H1 (cell line): ENCODE data around the gene AKAP12. TPM values are rescaled to one million over a fixed set of nuclear protein-coding genes. Genes with fewer than 3 reads are reported as not detected.

Experiments used
- CTCF ChIA-PET: fragments of 300-600 bp; sonication (Branson Sonifier 250); formaldehyde crosslinking; loops from one replicate; lab custom pipeline; 2021; ENCODE audit not compliant: partially characterized antibody; lab: Charles Lee
- POLR2A ChIA-PET: fragments of 300-600 bp; sonication (Branson Sonifier 250); formaldehyde crosslinking; loops from one replicate; lab custom pipeline; 2021; ENCODE audit warnings: inconsistent platforms; ENCODE audit not compliant: partially characterized antibody; lab: Charles Lee
- DNase-seq, 2 experiments: peaks; one replicate each; pipeline versions ENCODE4 v3.0.0 to v3.0.0-alpha.2; 2010 to 2022; ENCODE audit warnings: low spot score in 2 of 2, low read depth in 1 of 2, mixed read lengths in 1 of 2
- FAIRE-seq: peaks from 2 replicates; lab custom pipeline; 2011; peaks lifted over from hg19 to GRCh38; lab: Jason Lieb, UNC
- H2AFZ ChIP-seq: 2 replicates; pipeline ENCODE4 v1.8.1; 2012; ENCODE audit warnings: low read length, inconsistent platforms
- H2AK5ac ChIP-seq: 2 replicates; pipeline ENCODE4 v1.6.1; 2013; ENCODE audit warnings: low read depth, low read length
- H2BK120ac ChIP-seq: replicated peaks from 2 replicates; pipeline ENCODE3; 2013; ENCODE audit warnings: low read depth, low read length, inconsistent platforms
- H2BK12ac ChIP-seq: 2 replicates; pipeline ENCODE4 v1.6.1; 2013; ENCODE audit warnings: low read depth, low read length
- H2BK15ac ChIP-seq: 2 replicates; pipeline ENCODE4 v1.6.1; 2013; ENCODE audit warnings: low read length
- H2BK20ac ChIP-seq: 2 replicates; pipeline ENCODE4 v1.6.1; 2013; ENCODE audit warnings: low read length
- H2BK5ac ChIP-seq: 2 replicates; pipeline ENCODE4 v1.6.1; 2013; ENCODE audit warnings: low read depth, low read length
- H3K14ac ChIP-seq: 2 replicates; pipeline ENCODE4 v1.6.1; 2013; ENCODE audit warnings: inconsistent platforms; ENCODE audit not compliant: insufficient read length
- H3K18ac ChIP-seq: 2 replicates; pipeline ENCODE4 v1.6.1; 2013; ENCODE audit warnings: low read length; ENCODE audit errors: extremely low read depth
- H3K23ac ChIP-seq: 2 replicates; pipeline ENCODE4 v1.6.1; 2013; ENCODE audit warnings: inconsistent platforms; ENCODE audit not compliant: insufficient read length
- H3K23me2 ChIP-seq: 2 replicates; pipeline ENCODE4 v1.6.1; 2013; ENCODE audit warnings: low read depth, low read length
- H3K27ac ChIP-seq: 2 replicates; pipeline ENCODE4 v1.6.1; 2011; ENCODE audit warnings: low read depth, low read length, inconsistent platforms
- H3K27me3 ChIP-seq, 4 experiments: replicated peaks in 1 of 4; 1 replicate in 1 of 4; 2 replicates in 3 of 4; pipeline versions ENCODE4 v1.6.1 to v1.8.1; 2011 to 2013; ENCODE audit warnings: low read length in 3 of 4, mild to moderate bottlenecking in 3 of 4, inconsistent platforms in 2 of 4, mixed read lengths in 2 of 4, moderate library complexity in 1 of 4; ENCODE audit not compliant: control insufficient read depth in 3 of 4, insufficient read depth in 3 of 4; ENCODE audit errors: extremely low read depth in 1 of 4
- H3K36me3 ChIP-seq, 4 experiments: 2 replicates each; pipeline versions ENCODE4 v1.6.1 to v1.8.1; 2011 to 2013; ENCODE audit warnings: mild to moderate bottlenecking in 4 of 4, low read length in 3 of 4, moderate library complexity in 2 of 4, control low read depth in 1 of 4, inconsistent platforms in 1 of 4; ENCODE audit not compliant: insufficient read depth in 4 of 4, control insufficient read depth in 2 of 4
- H3K4ac ChIP-seq: replicated peaks from 2 replicates; pipeline ENCODE3; 2013; ENCODE audit warnings: low read length, low read depth, mixed read lengths, inconsistent platforms; ENCODE audit not compliant: insufficient read length
- H3K4me1 ChIP-seq, 4 experiments: replicated peaks in 1 of 4; 1 replicate in 1 of 4; 2 replicates in 3 of 4; pipeline versions ENCODE4 v1.6.1 to v1.8.1; 2011 to 2013; ENCODE audit warnings: low read length in 3 of 4, inconsistent platforms in 2 of 4, mixed read lengths in 1 of 4; ENCODE audit not compliant: insufficient read depth in 4 of 4, control insufficient read depth in 3 of 4
- H3K4me2 ChIP-seq, 2 experiments: 2 replicates each; pipeline versions ENCODE4 v1.6.1 to v1.8.1; 2011 to 2013; ENCODE audit warnings: low read depth in 2 of 2, low read length in 2 of 2, control low read depth in 1 of 2, inconsistent platforms in 1 of 2, mild to moderate bottlenecking in 1 of 2; ENCODE audit not compliant: insufficient read depth in 1 of 2
- H3K4me3 ChIP-seq, 4 experiments: fragments of 200-600, 300-600 bp in 1 of 4; sonication (generic), shearing (Covaris generic), sonication (Bioruptor Twin) in 1 of 4; 2 replicates each; pipeline versions ENCODE4 v1.5.1 to v1.8.1; 2011 to 2016; ENCODE audit warnings: low read length in 4 of 4, low read depth in 3 of 4, control low read depth in 2 of 4, inconsistent platforms in 2 of 4, mild to moderate bottlenecking in 2 of 4, mixed read lengths in 1 of 4, moderate library complexity in 1 of 4; ENCODE audit not compliant: insufficient read depth in 2 of 4; ENCODE audit errors: extremely low read depth in 1 of 4
- H3K56ac ChIP-seq: replicated peaks from 2 replicates; pipeline ENCODE3; 2013; ENCODE audit warnings: low read depth, mild to moderate bottlenecking, mixed read lengths, low read length, inconsistent platforms; ENCODE audit not compliant: insufficient read length
- H3K79me1 ChIP-seq: 2 replicates; pipeline ENCODE4 v1.6.1; 2013; ENCODE audit warnings: low read depth, low read length, control low read depth
- H3K79me2 ChIP-seq, 2 experiments: 2 replicates each; pipeline versions ENCODE4 v1.6.1 to v1.8.1; 2012 to 2013; ENCODE audit warnings: low read length in 2 of 2, mild to moderate bottlenecking in 2 of 2, inconsistent platforms in 1 of 2; ENCODE audit not compliant: insufficient read depth in 2 of 2, control insufficient read depth in 1 of 2
- H3K9ac ChIP-seq, 4 experiments: replicated peaks in 1 of 4; 1 replicate in 1 of 4; 2 replicates in 3 of 4; pipeline versions ENCODE4 v1.6.1 to v1.8.1; 2011 to 2013; ENCODE audit warnings: low read depth in 3 of 4, low read length in 3 of 4, control low read depth in 2 of 4, mild to moderate bottlenecking in 2 of 4, moderate library complexity in 2 of 4, inconsistent platforms in 1 of 4; ENCODE audit errors: extremely low read depth in 1 of 4
- H3K9me3 ChIP-seq, 2 experiments: 2 replicates each; pipeline versions ENCODE4 v1.6.1 to v1.8.1; 2012 to 2013; ENCODE audit warnings: mild to moderate bottlenecking in 2 of 2, moderate library complexity in 2 of 2, control low read depth in 1 of 2, inconsistent platforms in 1 of 2, low read depth in 1 of 2, low read length in 1 of 2, mixed read lengths in 1 of 2; ENCODE audit not compliant: insufficient read depth in 2 of 2
- H4K20me1 ChIP-seq, 2 experiments: replicated peaks in 1 of 2; 2 replicates each; pipeline versions ENCODE3 to v1.8.1; 2011 to 2013; ENCODE audit warnings: inconsistent platforms in 2 of 2, low read length in 2 of 2, mild to moderate bottlenecking in 1 of 2; ENCODE audit not compliant: insufficient read depth in 2 of 2, control insufficient read depth in 1 of 2
- H4K5ac ChIP-seq: 2 replicates; pipeline ENCODE4 v1.6.1; 2013; ENCODE audit warnings: low read length, low read depth, mixed read lengths, inconsistent platforms; ENCODE audit not compliant: insufficient read length
- H4K8ac ChIP-seq: 2 replicates; pipeline ENCODE4 v1.8.0; 2013; ENCODE audit warnings: mild to moderate bottlenecking, moderate library complexity, low read length, inconsistent platforms; ENCODE audit not compliant: insufficient read depth; ENCODE audit errors: extremely low read depth
- H4K91ac ChIP-seq: replicated peaks from 2 replicates; pipeline ENCODE3; 2013; ENCODE audit warnings: low read length, mixed read lengths, inconsistent platforms; ENCODE audit not compliant: insufficient read length
- BACH1 ChIP-seq: IDR thresholded peaks from 2 replicates; pipeline ENCODE4 v1.6.1; 2012; ENCODE audit warnings: low read length, improper control_type of control experiment
- CEBPB ChIP-seq: IDR thresholded peaks from 2 replicates; pipeline ENCODE4 v1.6.1; 2012; ENCODE audit warnings: low read depth, low read length
- EGR1 ChIP-seq: IDR thresholded peaks from 2 replicates; pipeline ENCODE4 v1.6.1; 2011; ENCODE audit warnings: low read depth, low read length, borderline replicate concordance
- SIN3A ChIP-seq, 2 experiments: IDR thresholded peaks in 1 of 2; conservative IDR thresholded peaks in 1 of 2; 2 replicates each; pipeline ENCODE4 v1.6.1; 2011 to 2012; ENCODE audit warnings: low read length in 2 of 2, improper control_type of control experiment in 1 of 2, low read depth in 1 of 2, mild to moderate bottlenecking in 1 of 2
- SIX5 ChIP-seq: IDR thresholded peaks from 2 replicates; pipeline ENCODE4 v1.6.1; 2011; ENCODE audit warnings: mild to moderate bottlenecking, low read depth, low read length
- WGBS, 2 experiments: shearing (Covaris generic) in 1 of 2; methylation state at CpG; one replicate each; pipeline versions ENCODE4 v1.1.6 to v1.1.7; 2013 to 2015; ENCODE audit warnings: low lambda C conversion rate in 2 of 2, mixed read lengths in 2 of 2, inconsistent platforms in 1 of 2, low coverage in 1 of 2, missing lambda C conversion rate in 1 of 2; ENCODE audit not compliant: insufficient replicate concordance in 2 of 2, insufficient coverage in 1 of 2, insufficient read length in 1 of 2; ENCODE audit errors: extremely low coverage in 1 of 2, missing lambda C conversion rate in 1 of 2; 5-methylcytosine and 5-hydroxymethylcytosine counted together
- polyA plus RNA-seq, 7 experiments: library from polyadenylated mRNA; depleted of rRNA in 3 of 7; stranded (reverse) in 5 of 7; unstranded in 2 of 7; fragments of >200 nt in 5 of 7; fragments of 200-250 nt in 2 of 7; gene quantifications; 1 replicate in 5 of 7; 2 replicates in 1 of 7; 4 replicates in 1 of 7; pipeline versions ENCODE4 v1.2.1 to v1.2.3, GENCODE V29; 2011 to 2013; ENCODE audit warnings: missing spikeins in 2 of 7, mixed read lengths in 2 of 7
- total RNA-seq: library from RNA; stranded (reverse); fragmentation: NEBNext Ultra II Directional; extraction: Animal tissue kit (Norgen Biotek cat#: 25700); gene quantifications from 2 replicates; pipeline ENCODE4 v1.2.1, GENCODE V29; 2021

The AKAP12 gene
- total and polyA plus RNA-seq, 2 of the 8 experiments (the other 6 are each of a cell fraction or from before 2014, with no cell fraction given) = 14.6 to 79.2 TPM

DNA sequence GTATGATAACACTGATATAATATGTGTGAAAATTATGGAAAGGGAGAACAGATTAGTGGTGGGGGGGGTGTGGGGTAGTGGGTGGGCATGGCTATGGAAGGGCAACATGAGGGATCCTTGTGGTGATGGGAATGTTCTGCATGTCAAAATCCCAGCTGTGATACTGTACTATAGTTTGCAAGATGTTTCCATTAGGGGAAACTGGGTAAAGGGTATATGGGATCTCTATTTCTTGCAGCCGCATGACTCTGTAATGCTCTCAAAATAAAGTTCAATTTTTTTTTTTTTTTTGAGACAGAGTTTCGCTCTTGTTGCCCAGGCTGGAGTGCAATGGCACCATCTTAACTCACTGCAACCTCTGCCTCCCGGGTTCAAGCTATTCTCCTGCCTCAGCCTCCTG lies 137.3 kb downstream of the AKAP12 start:
- Histone ChIP-seq H3K4ac (no peak overlapping the region), H2BK12ac (no peak overlapping the region), H4K20me1 (peaks cover 2 to 3% of the 10 kb centered on the region in 2 experiments), H2AFZ (no peak overlapping the region), H3K4me3 (no peak overlapping the region), H3K27ac (no peak overlapping the region), H3K4me2 (no peak overlapping the region), H3K9me3 (no peaks in the 10 kb centered on the region), H3K18ac (no peak overlapping the region), H2BK5ac (no peak overlapping the region), H2AK5ac (no peak overlapping the region), H3K4me1 (peaks cover 0 to 12% (median 5%) of the 10 kb centered on the region in 4 experiments; a peak in 5 of 7 replicates), H4K5ac (no peak overlapping the region), H3K36me3 (no peaks in the 10 kb centered on the region; a peak in 1 of 8 replicates), H3K9ac (no peak overlapping the region), H3K14ac (no peak overlapping the region), H2BK15ac (no peak overlapping the region), H3K27me3 (no peaks in the 10 kb centered on the region), H3K23me2 (no peaks in the 10 kb centered on the region), H3K23ac (no peak overlapping the region), H2BK120ac (no peak overlapping the region), H4K8ac (no peak overlapping the region), H4K91ac (no peak overlapping the region), H3K79me1 (peaks cover 7% of the 10 kb centered on the region), H3K79me2 (peaks cover 4 to 78% of the 10 kb centered on the region in 2 experiments; a peak in 3 of 4 replicates), H3K56ac (no peak overlapping the region), H2BK20ac (no peak overlapping the region)
- CTCF ChIA-PET = no interaction called here
- POLR2A ChIA-PET = interaction anchor here (1.0 to 2.9 kb wide), 2 partner anchors 13 to 21 kb away, joined by 4 to 16 read pairs; no protein-coding TSS in a partner anchor
- FAIRE-seq = no peak
- no peak for TF ChIP-seq CEBPB
- no peak for TF ChIP-seq BACH1
- TF ChIP-seq SIX5 = no peak
- no peak for TF ChIP-seq EGR1
- TF ChIP-seq SIN3A (conservative IDR thresholded peaks at IDR 0.05 in 1 of 2, IDR thresholded peaks at IDR 0.05 in 1 of 2; ENCODE audit: low read depth in 1 of 2, low read length in 2 of 2) = no peak
- no peak for DNase-seq
- WGBS, 2 experiments = 72% methylated on average over 3 of the region's 3 CpGs; no CpG with 5 or more reads in 1 of the 2 experiments
